GM12873 (cell line): Measurements from ENCODE around the gene CYP4F22.

ENCODE experiments used
- TF ChIP-seq, protein P1 (sequence below): IDR thresholded peaks from 2 replicates; pipeline ENCODE4 v1.5.1; 2012; ENCODE audit warnings: low read depth, mild to moderate bottlenecking, moderate library complexity, low read length, control low read depth; ENCODE audit not compliant: insufficient read depth; ENCODE audit errors: missing control alignments

The CYP4F22 gene

DNA sequence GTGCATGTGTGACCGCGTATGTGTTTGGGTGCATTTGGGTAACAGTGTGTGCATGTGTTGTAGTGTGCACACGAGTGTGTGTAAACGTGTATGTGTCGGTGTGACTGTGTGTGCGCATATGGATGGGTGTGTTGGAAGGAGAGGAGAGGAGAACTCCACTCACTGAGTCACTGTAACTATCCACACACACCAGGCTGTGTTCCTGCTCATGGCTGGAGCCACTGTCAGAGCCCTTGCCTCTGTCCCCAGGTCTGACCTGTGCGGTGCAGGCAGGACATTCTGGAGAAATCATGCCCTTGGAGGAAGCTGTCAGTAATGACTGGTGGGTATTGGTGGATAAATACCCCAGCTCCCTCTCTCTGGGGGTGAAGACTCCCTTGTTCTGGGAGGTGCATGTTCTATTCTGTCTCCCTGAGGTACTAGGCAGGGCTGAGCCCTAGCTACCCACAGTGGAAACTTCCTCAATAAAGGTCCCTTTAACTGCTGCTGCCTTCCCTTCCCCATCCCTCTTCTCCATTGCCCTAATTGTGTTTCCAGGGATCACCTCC lies 48.4 kb downstream of the CYP4F22 start:
- TF ChIP-seq, protein P1, sequence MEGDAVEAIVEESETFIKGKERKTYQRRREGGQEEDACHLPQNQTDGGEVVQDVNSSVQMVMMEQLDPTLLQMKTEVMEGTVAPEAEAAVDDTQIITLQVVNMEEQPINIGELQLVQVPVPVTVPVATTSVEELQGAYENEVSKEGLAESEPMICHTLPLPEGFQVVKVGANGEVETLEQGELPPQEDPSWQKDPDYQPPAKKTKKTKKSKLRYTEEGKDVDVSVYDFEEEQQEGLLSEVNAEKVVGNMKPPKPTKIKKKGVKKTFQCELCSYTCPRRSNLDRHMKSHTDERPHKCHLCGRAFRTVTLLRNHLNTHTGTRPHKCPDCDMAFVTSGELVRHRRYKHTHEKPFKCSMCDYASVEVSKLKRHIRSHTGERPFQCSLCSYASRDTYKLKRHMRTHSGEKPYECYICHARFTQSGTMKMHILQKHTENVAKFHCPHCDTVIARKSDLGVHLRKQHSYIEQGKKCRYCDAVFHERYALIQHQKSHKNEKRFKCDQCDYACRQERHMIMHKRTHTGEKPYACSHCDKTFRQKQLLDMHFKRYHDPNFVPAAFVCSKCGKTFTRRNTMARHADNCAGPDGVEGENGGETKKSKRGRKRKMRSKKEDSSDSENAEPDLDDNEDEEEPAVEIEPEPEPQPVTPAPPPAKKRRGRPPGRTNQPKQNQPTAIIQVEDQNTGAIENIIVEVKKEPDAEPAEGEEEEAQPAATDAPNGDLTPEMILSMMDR = no peak

DNA sequence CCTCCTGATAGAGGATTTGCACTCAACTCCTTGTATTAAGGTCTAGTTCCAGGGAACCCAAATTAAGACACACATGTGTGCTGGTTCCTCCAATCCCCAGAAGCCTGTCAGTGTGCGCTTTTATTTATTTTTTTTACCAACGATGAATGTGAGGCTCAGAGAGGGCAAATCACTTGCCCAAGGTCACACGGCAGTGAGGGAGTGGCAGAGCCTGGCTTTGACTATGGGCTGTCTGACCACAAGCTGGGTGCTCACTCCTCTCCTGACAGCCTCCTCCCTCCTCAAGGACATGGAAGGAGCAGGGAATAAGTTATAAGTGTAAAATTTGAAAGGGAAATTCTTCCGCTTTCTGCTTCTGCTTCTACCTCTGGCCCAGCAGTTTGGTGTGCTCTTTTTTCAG lies 48.9 kb downstream of the CYP4F22 start:
- TF ChIP-seq, protein P1 = no peak

GRCh38 chr19:15562145-15562544 lies 53.8 kb downstream of the CYP4F22 start:
- TF ChIP-seq, protein P1 = no peak

DNA sequence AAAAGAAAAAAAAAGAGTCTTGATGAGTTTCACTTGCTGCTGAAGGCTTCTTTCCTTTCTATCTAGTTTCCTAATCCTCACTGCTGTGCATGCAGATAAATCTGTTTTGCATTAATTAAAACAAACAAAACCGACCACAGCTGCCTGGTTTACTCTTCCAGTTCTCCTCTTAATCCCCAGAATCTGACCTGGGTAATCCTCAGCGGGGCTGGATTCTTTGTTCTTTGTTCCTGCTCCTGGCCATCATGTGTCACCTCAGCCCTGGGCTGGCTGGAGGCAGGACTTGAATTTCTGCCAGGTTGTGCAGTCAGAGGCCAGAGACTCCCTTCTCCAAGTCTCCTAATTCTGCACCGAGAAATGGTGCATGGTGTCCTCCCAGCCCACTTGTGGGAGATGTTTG lies 54.5 kb downstream of the CYP4F22 start:
- TF ChIP-seq, protein P1 = no peak

- TF ChIP-seq, protein P1 = no peak
Measured at GRCh38 chr19:15563325-15563794, 55.0 kb downstream of the CYP4F22 start.

DNA sequence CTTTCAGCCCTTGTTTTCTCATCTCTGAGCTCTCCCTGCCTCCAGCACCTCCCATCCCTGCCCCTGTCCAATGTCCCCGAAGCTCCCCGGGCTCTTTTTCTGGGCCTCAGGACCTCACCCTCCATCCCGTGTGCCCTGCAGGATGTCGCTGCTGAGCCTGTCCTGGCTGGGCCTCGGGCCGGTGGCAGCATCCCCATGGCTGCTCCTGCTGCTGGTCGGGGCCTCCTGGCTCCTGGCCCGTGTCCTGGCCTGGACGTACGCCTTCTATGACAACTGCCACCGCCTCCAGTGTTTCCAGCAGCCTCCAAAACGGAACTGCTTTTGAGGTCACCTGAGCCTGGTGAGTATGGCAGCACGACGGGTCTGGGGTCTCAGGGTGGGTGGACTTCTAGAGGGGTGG lies 55.6 kb downstream of the CYP4F22 start:
- TF ChIP-seq, protein P1 = no peak

GRCh38 chr19:15564534-15565168 lies 56.3 kb downstream of the CYP4F22 start:
- TF ChIP-seq, protein P1 = no peak
